Neural progenitor cell (in vitro differentiated cells): Measurements from ENCODE around the gene RAB23.

Source experiments
- EZH2 ChIP-seq: fragments of 200-600 bp; sonication (generic); IDR thresholded peaks from 2 replicates; pipeline ENCODE4 v1.6.1; 2017; ENCODE audit warnings: antibody characterized with exemption, mild to moderate bottlenecking, moderate library complexity
- EZH2phosphoT487 ChIP-seq: fragments of 200-600 bp; sonication (generic); IDR thresholded peaks from 2 replicates; pipeline ENCODE4 v1.6.1; 2017; ENCODE audit warnings: antibody characterized with exemption
- TF ChIP-seq, protein P1 (sequence below): fragments of 200-600 bp; sonication (generic); IDR thresholded peaks from 2 replicates; pipeline ENCODE4 v1.5.1; 2017; ENCODE audit warnings: antibody characterized with exemption, mild to moderate bottlenecking

- TF ChIP-seq, protein P1, sequence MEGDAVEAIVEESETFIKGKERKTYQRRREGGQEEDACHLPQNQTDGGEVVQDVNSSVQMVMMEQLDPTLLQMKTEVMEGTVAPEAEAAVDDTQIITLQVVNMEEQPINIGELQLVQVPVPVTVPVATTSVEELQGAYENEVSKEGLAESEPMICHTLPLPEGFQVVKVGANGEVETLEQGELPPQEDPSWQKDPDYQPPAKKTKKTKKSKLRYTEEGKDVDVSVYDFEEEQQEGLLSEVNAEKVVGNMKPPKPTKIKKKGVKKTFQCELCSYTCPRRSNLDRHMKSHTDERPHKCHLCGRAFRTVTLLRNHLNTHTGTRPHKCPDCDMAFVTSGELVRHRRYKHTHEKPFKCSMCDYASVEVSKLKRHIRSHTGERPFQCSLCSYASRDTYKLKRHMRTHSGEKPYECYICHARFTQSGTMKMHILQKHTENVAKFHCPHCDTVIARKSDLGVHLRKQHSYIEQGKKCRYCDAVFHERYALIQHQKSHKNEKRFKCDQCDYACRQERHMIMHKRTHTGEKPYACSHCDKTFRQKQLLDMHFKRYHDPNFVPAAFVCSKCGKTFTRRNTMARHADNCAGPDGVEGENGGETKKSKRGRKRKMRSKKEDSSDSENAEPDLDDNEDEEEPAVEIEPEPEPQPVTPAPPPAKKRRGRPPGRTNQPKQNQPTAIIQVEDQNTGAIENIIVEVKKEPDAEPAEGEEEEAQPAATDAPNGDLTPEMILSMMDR = no peak
- no peak for TF ChIP-seq EZH2
- no peak for TF ChIP-seq EZH2phosphoT487
These were observed 26.3 kb upstream of the RAB23 start for GRCh38 chr6:57248311-57248895.
